SK-N-MC (cell line): ENCODE data around the gene ZNF615.

Source experiments
- EZH2 ChIP-seq: fragments of 200-600 bp; sonication (generic); IDR thresholded peaks from one replicate; pipeline ENCODE4 v1.6.1; 2017; ENCODE audit warnings: antibody characterized with exemption
- FOXP2 ChIP-seq: optimal IDR thresholded peaks from 2 replicates; pipeline ENCODE3; 2011; ENCODE audit warnings: mild to moderate bottlenecking, moderate library complexity; ENCODE audit not compliant: insufficient read depth; ENCODE audit errors: extremely low read length, control extremely low read depth
- POLR2AphosphoS5 ChIP-seq: IDR thresholded peaks from 2 replicates; pipeline ENCODE4 v1.6.1; 2012; ENCODE audit warnings: mild to moderate bottlenecking, low read depth, low read length, borderline replicate concordance

- TF ChIP-seq POLR2AphosphoS5 (no peak), EZH2 (no peak), FOXP2 (no peak)
Observed at GRCh38 chr19:51977346-51977745, 30.7 kb downstream of the ZNF615 start.
